A549 (cell line): ENCODE measurements around the gene ALDH3A2. TPM values are rescaled to one million over a fixed set of nuclear protein-coding genes. Genes with fewer than 3 reads are reported as not detected.

Experiments used
- ATAC-seq, 2 experiments: fragments of 200-7000 bp in 1 of 2; fragments of >200 bp in 1 of 2; cut with Nextera tagmentation in 1 of 2; cut with Tn5 transposase in 1 of 2; 3 replicates each; pipeline versions ENCODE4 v1.8.0 to v1.9.1; 2018 to 2020; ENCODE audit warnings: mild to moderate bottlenecking in 1 of 2, moderate library complexity in 1 of 2
- CTCF ChIA-PET: fragments of 300-600 bp; sonication (Branson Sonifier 250); formaldehyde crosslinking; extraction: SDS; loops from one replicate; lab custom pipeline; 2021; ENCODE audit warnings: antibody characterized with exemption, inconsistent platforms; lab: Yijun Ruan, JAX
- POLR2A ChIA-PET: fragments of 350-600 bp; formaldehyde crosslinking; extraction: SDS; loops from one replicate; lab custom pipeline; 2021; ENCODE audit warnings: antibody characterized with exemption, inconsistent platforms; lab: Yijun Ruan, JAX
- DNase-seq, 2 experiments: peaks; one replicate each; pipeline versions ENCODE4 v3.0.0 to v3.0.0-alpha.2; 2011 to 2016; ENCODE audit warnings: low read depth in 1 of 2, low spot score in 1 of 2
- FAIRE-seq: peaks from 2 replicates; lab custom pipeline; 2011; peaks lifted over from hg19 to GRCh38; lab: Jason Lieb, UNC
- H3K27ac ChIP-seq, 2 experiments: fragments of >200 bp; sonication (Bioruptor Twin); formaldehyde crosslinking; 3 replicates each; pipeline ENCODE4 v1.5.1; 2016 to 2017
- H3K4me1 ChIP-seq: fragments of >200 bp; sonication (Bioruptor Twin); formaldehyde crosslinking; 3 replicates; pipeline ENCODE4 v1.6.1; 2016
- H3K4me2 ChIP-seq: fragments of >200 bp; sonication (Bioruptor Twin); formaldehyde crosslinking; 3 replicates; pipeline ENCODE4 v1.6.1; 2016
- H3K4me3 ChIP-seq: fragments of >200 bp; sonication (Bioruptor Twin); formaldehyde crosslinking; 3 replicates; pipeline ENCODE4 v1.5.1; 2016
- H3K9me3 ChIP-seq: fragments of >200 bp; sonication (Bioruptor Twin); formaldehyde crosslinking; 3 replicates; pipeline ENCODE4 v1.6.1; 2016
- BHLHE40 ChIP-seq: IDR thresholded peaks from 2 replicates; pipeline ENCODE4 v1.6.1; 2012; ENCODE audit warnings: low read depth, low read length, inconsistent platforms
- CBX2 ChIP-seq: fragments of 200-600 bp; sonication (generic); IDR thresholded peaks from 2 replicates; pipeline ENCODE4 v1.6.1; 2016; ENCODE audit warnings: low read depth, mild to moderate bottlenecking, borderline replicate concordance
- CHD2 ChIP-seq: fragments of 150-350 bp; IDR thresholded peaks from 2 replicates; pipeline ENCODE4 v1.6.1; 2014; ENCODE audit warnings: low read length; ENCODE audit not compliant: partially characterized antibody
- CHD4 ChIP-seq: fragments of 200-600 bp; sonication (generic); IDR thresholded peaks from 2 replicates; pipeline ENCODE4 v1.6.1; 2016; ENCODE audit warnings: antibody characterized with exemption, mild to moderate bottlenecking, borderline replicate concordance
- EHMT2 ChIP-seq: fragments of 200-600 bp; sonication (generic); IDR thresholded peaks from 2 replicates; pipeline ENCODE4 v1.6.1; 2016; ENCODE audit warnings: antibody characterized with exemption, low read depth, mild to moderate bottlenecking, moderate library complexity
- ELK1 ChIP-seq: fragments of 150-350 bp; IDR thresholded peaks from 2 replicates; pipeline ENCODE4 v1.6.1; 2014; ENCODE audit warnings: low read depth, mild to moderate bottlenecking, low read length
- EP300 ChIP-seq, 2 experiments: fragments of >200 bp; sonication (Bioruptor Twin); formaldehyde crosslinking; IDR thresholded peaks; 2 replicates in 1 of 2; 3 replicates in 1 of 2; pipeline ENCODE4 v1.6.1; 2016 to 2017
- ESRRA ChIP-seq: fragments of 150-350 bp; IDR thresholded peaks from 2 replicates; pipeline ENCODE4 v1.6.1; 2014; ENCODE audit warnings: mild to moderate bottlenecking, low read length, borderline replicate concordance
- FOSB ChIP-seq: fragments of 250-450 bp; sonication (Bioruptor Pico); IDR thresholded peaks from 2 replicates; pipeline ENCODE4 v1.5.0; 2020; ENCODE audit warnings: mild to moderate bottlenecking, moderate library complexity
- FOXS1 ChIP-seq: fragments of 250-450 bp; sonication (Bioruptor Pico); IDR thresholded peaks from 2 replicates; pipeline ENCODE4 v1.5.0; 2020; ENCODE audit warnings: mild to moderate bottlenecking, moderate library complexity
- HMGXB4 ChIP-seq: fragments of 250-450 bp; sonication (Bioruptor Pico); IDR thresholded peaks from 2 replicates; pipeline ENCODE4 v1.5.0; 2021; ENCODE audit warnings: mild to moderate bottlenecking, moderate library complexity, borderline replicate concordance
- HOXA7 ChIP-seq: fragments of 250-450 bp; sonication (Bioruptor Pico); IDR thresholded peaks from 2 replicates; pipeline ENCODE4 v1.5.0; 2020; ENCODE audit warnings: mild to moderate bottlenecking, moderate library complexity
- HOXB13 ChIP-seq: fragments of 250-450 bp; sonication (Bioruptor Pico); IDR thresholded peaks from 2 replicates; pipeline ENCODE4 v1.5.0; 2020; ENCODE audit warnings: low read depth, mild to moderate bottlenecking, moderate library complexity
- JUN ChIP-seq, 2 experiments: fragments of >200 bp; sonication (Bioruptor Twin); formaldehyde crosslinking; IDR thresholded peaks; 2 replicates in 1 of 2; 3 replicates in 1 of 2; pipeline ENCODE4 v1.6.1; 2016 to 2017
- KDM1A ChIP-seq: fragments of 200-600 bp; sonication (generic); IDR thresholded peaks from 2 replicates; pipeline ENCODE4 v1.6.1; 2016; ENCODE audit warnings: low read depth, mild to moderate bottlenecking
- MAFK ChIP-seq: fragments of 450-650 bp; IDR thresholded peaks from 2 replicates; pipeline ENCODE4 v1.6.1; 2014; ENCODE audit not compliant: partially characterized antibody
- NPAS2 ChIP-seq: fragments of 250-450 bp; sonication (Bioruptor Pico); IDR thresholded peaks from 2 replicates; pipeline ENCODE4 v1.8.0; 2022; ENCODE audit warnings: mild to moderate bottlenecking, moderate library complexity, borderline replicate concordance
- POLR2A ChIP-seq: IDR thresholded peaks from 2 replicates; pipeline ENCODE4 v1.6.1; 2012; ENCODE audit warnings: mild to moderate bottlenecking, low read length
- RFX5 ChIP-seq: fragments of 450-650 bp; IDR thresholded peaks from 2 replicates; pipeline ENCODE4 v1.7.1; 2014; ENCODE audit warnings: antibody characterized with exemption, mild to moderate bottlenecking, moderate library complexity
- RNF2 ChIP-seq: fragments of 200-600 bp; sonication (generic); IDR thresholded peaks from 2 replicates; pipeline ENCODE4 v1.6.1; 2016; ENCODE audit warnings: low read depth, mild to moderate bottlenecking, antibody characterized with exemption, moderate library complexity, borderline replicate concordance
- SMC3 ChIP-seq: fragments of >200 bp; sonication (Bioruptor Twin); formaldehyde crosslinking; IDR thresholded peaks from 3 replicates; pipeline ENCODE4 v1.6.1; 2018; ENCODE audit warnings: inconsistent platforms
- TFCP2L1 ChIP-seq: fragments of 250-450 bp; sonication (Bioruptor Pico); IDR thresholded peaks from 2 replicates; pipeline ENCODE4 v1.5.0; 2021; ENCODE audit warnings: mild to moderate bottlenecking
- TP53 ChIP-seq: fragments of 250-450 bp; sonication (Bioruptor Pico); IDR thresholded peaks from 2 replicates; pipeline ENCODE4 v1.5.0; 2021; ENCODE audit warnings: mild to moderate bottlenecking, moderate library complexity
- USF2 ChIP-seq: fragments of 450-650 bp; IDR thresholded peaks from 2 replicates; pipeline ENCODE4 v1.6.1; 2014; ENCODE audit warnings: antibody characterized with exemption
- ZC3H11A ChIP-seq: fragments of 450-650 bp; IDR thresholded peaks from 2 replicates; pipeline ENCODE4 v1.6.1; 2014; ENCODE audit warnings: antibody characterized with exemption, mild to moderate bottlenecking
- ZFP36 ChIP-seq: fragments of 450-650 bp; IDR thresholded peaks from 2 replicates; pipeline ENCODE4 v1.6.1; 2014; ENCODE audit warnings: borderline replicate concordance; ENCODE audit not compliant: partially characterized antibody
- ZSCAN20 ChIP-seq: fragments of 250-450 bp; sonication (Bioruptor Pico); IDR thresholded peaks from 2 replicates; pipeline ENCODE4 v1.8.0; 2022; ENCODE audit warnings: mild to moderate bottlenecking, moderate library complexity
- WGBS: methylation state at CpG from one replicate; pipeline ENCODE4 v1.1.6; 2017; ENCODE audit errors: missing lambda C conversion rate; 5-methylcytosine and 5-hydroxymethylcytosine counted together
- polyA plus RNA-seq, 4 experiments: library from polyadenylated mRNA; depleted of rRNA in 3 of 4; stranded (reverse); fragments of >200 nt; fragmentation: RNase III in 1 of 4; extraction: RNeasy Plus Mini Kit Qiagen cat#74134 plus additional on column Dnase treatment in 1 of 4; gene quantifications; 2 replicates in 3 of 4; 3 replicates in 1 of 4; pipeline ENCODE4 v1.2.3, GENCODE V29; 2011 to 2017
- TF ChIP-seq, protein P1 (sequence below): IDR thresholded peaks from 2 replicates; pipeline ENCODE4 v1.6.1; 2012
- TF ChIP-seq, protein P2 (sequence below): fragments of 250-450 bp; sonication (Bioruptor Pico); IDR thresholded peaks from 2 replicates; pipeline ENCODE4 v1.5.0; 2020; ENCODE audit warnings: low read depth, mild to moderate bottlenecking, moderate library complexity
- TF ChIP-seq, protein P3 (sequence below): fragments of >200 bp; sonication (Bioruptor Twin); formaldehyde crosslinking; IDR thresholded peaks from 2 replicates; pipeline ENCODE4 v1.6.1; 2016

The ALDH3A2 gene
- polyA plus RNA-seq, 2 of the 4 experiments (the other 2 are of a cell fraction): 140 to 195 TPM

GRCh38 chr17:19646788-19647696 lies 1.5 kb upstream of the ALDH3A2 start (continued):
- TF ChIP-seq FOXS1 (0 out of 2 replicates have a peak, but pooled peaks have one; percentile 32), EP300 (IDR thresholded peaks at IDR 0.05) (no peak), RNF2 (no peak), SMC3 (no peak), JUN (IDR thresholded peaks at IDR 0.05) (no peak; a peak in 1 of 5 replicates), USF2 (no peak)

DNA sequence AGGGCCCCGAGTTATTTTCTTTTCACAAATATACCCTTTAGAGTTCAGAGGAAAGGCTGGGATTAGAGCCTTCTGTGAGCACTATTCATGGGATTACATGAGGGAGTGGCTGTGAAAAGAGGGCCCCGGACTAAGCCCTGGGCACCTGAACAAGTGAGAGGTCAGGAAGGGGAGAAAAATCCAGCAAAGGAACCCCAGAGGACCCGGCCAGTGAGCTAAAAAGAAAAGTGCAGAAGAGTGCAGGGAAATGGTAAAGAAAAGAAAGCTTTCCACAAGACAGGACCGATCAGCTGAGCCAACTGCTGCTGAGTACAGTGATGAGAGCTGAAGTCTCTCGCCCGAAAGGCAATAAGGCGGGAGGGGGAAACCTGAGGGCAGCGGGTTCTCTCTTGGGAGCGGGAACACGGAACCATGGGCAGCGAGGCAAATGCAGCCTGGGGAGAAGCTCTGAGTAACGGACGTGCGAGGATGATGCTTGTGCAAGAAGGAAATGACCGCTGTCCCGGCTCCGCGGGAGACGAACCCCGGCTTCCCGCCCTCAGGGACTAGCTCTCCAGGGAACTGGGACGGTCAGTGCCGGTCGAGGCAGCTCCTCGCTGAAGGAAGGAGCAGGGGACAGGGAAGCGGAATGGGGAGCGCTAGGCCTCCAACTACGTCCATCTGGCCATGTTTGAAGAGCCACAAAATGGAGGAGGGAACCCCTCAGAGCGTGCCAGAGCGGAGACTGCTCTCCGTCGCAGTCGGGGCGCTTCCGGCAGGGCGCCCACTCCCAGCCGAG lies 665 bp upstream of the ALDH3A2 start:
- Histone ChIP-seq H3K4me1 (peaks cover 66% of the 10 kb centered on the region), H3K4me2 (peak overlapping the region; percentile 92), H3K9me3 (no peaks in the 10 kb centered on the region), H3K27ac (peak overlapping the region; percentile 95 to 96), H3K4me3 (peak overlapping the region; percentile 82)
- DNase-seq: peak; percentile 63 to 86
- WGBS: 2% methylated on average over 31 of the region's 37 CpGs
- CTCF ChIA-PET: interaction anchor here (0.6 to 7.0 kb wide), 30 partner anchors 9 to 285 kb away, joined by 3 to 62 read pairs (median 7); partner anchors contain the start of genes ALDH3A1, B9D1 and SLC47A1
- POLR2A ChIA-PET: interaction anchor here (0.6 to 4.2 kb wide), 39 partner anchors 13 to 285 kb away, joined by 3 to 98 read pairs (median 5); partner anchors contain the start of genes ALDH3A1, B9D1, MAPK7 and SLC47A1
- ATAC-seq: peak; percentile 71
- FAIRE-seq: no peak
- TF ChIP-seq BHLHE40 (no peak), EHMT2 (no peak), HOXA7 (CRISPR knock-in tag) (no peak; the same call in 1 of the 2 replicates), RFX5 (no peak), ZC3H11A (no peak), POLR2A (peak; percentile 44), ZFP36 (no peak), ELK1 (no peak), CBX2 (no peak), TP53 (peak; percentile 96), FOSB (CRISPR knock-in tag) (0 out of 2 replicates have a peak, but pooled peaks have one; percentile 56), JUN (IDR thresholded peaks at IDR 0.05) (no peak; a peak in 1 of 5 replicates), ESRRA (no peak), CHD4 (no peak), USF2 (no peak), SMC3 (no peak), HOXB13 (peak; percentile 91), KDM1A (no peak), ZSCAN20 (no peak), NPAS2 (CRISPR knock-in tag) (no peak), HMGXB4 (CRISPR knock-in tag) (0 out of 2 replicates have a peak, but pooled peaks have one; percentile 73), MAFK (no peak), CHD2 (no peak), TFCP2L1 (CRISPR knock-in tag) (peak; percentile 92; the same call in 1 of the 2 replicates)
- TF ChIP-seq, protein P1, sequence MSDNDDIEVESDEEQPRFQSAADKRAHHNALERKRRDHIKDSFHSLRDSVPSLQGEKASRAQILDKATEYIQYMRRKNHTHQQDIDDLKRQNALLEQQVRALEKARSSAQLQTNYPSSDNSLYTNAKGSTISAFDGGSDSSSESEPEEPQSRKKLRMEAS: no peak; the same call in 1 of the 2 replicates
- TF ChIP-seq, protein P2, sequence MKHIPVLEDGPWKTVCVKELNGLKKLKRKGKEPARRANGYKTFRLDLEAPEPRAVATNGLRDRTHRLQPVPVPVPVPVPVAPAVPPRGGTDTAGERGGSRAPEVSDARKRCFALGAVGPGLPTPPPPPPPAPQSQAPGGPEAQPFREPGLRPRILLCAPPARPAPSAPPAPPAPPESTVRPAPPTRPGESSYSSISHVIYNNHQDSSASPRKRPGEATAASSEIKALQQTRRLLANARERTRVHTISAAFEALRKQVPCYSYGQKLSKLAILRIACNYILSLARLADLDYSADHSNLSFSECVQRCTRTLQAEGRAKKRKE (CRISPR knock-in tag): peak; percentile 93; the same call in 1 of the 2 replicates
- TF ChIP-seq, protein P3, sequence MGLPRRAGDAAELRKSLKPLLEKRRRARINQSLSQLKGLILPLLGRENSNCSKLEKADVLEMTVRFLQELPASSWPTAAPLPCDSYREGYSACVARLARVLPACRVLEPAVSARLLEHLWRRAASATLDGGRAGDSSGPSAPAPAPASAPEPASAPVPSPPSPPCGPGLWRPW: no peak
